CD4-positive, alpha-beta T cell treated with Interleukin-17A for 4 hours (primary cell): ENCODE data around the gene RNF183.
"Not testable (repeated sequence)": the region's sequence is repeated elsewhere in the genome, so short reads cannot be mapped to it uniquely, and the experiment has no call there.

Experiments
- DNase-seq: peaks from one replicate; pipeline ENCODE4 v3.0.0-alpha.2; 2020; ENCODE audit warnings: mixed read lengths

Gene RNF183

GRCh38 chr9:113269871-113270270 lies 33.3 kb downstream of the RNF183 start:
- no peak for DNase-seq

- DNase-seq: no peak
Observed at GRCh38 chr9:113269355-113269754, 33.8 kb downstream of the RNF183 start.

DNA sequence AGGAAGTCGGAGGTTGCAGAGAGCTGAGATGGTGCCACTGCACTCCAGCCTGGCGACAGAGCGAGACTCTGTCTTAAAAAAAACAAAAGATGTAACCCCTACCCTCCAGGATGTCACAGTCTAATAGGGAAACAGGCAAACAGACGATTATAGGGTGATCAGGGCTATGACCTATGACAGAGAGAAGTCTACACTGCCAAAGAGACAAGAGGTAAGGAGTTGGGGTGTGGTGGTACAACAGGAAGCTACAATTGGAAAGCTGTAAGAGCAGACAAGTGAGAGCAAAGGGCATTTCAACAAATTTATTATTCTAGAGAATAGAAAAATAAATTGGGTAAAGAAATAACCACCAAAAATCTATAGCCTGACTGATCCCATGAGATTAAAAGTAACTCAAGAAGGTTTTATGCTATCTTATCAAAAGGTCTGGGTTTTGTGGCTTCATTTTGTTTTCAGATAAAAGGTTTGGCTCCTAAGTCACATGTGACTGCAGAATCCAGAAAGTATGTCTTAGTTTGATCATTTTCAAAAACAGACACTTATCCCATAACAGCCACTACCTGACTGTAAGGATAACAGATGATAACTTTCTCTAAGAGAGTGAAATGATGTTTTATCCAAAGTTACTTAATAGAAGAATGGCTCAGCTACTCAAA lies 35.1 kb downstream of the RNF183 start:
- DNase-seq: no peak

GRCh38 chr9:113266174-113266573 lies 37.0 kb downstream of the RNF183 start:
- DNase-seq: no peak

DNA sequence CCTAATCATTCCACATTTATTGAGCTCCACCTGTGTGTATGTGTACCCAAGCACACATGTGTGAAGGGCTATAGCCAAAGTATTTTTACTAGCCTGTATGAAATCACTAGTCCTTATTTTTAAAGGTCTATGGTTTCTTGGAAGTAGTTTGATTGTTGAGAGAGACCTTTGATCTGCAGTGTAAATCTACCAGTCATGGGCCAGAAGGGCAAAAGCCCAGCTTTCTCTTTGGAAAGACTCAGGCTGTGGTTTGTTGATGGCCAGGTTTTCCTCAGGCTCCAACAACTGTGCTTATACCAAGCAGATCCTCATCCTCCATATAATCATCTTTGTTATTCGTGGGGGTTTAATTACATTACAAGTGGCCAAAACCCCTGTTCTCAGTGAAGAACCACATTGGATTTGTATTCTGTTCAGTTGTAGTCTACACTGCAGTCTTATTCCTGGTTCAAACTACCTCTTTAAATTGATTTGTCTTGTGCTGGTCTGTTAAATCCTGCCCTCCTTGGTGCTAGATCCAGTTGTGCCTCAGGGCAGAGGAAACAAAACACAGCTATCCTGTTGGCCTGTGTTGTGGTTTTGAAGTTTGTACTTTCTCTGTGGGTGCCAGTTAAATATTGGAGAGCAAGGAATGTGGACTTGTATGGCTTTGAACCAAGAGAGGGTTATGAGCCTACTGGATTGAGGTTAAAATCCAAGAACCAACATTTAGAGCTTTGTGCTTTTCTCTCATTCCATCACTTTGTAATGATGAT lies 41.1 kb downstream of the RNF183 start:
- DNase-seq: no peak

GRCh38 chr9:113258282-113258681 lies 44.9 kb downstream of the RNF183 start:
- no peak for DNase-seq

DNA sequence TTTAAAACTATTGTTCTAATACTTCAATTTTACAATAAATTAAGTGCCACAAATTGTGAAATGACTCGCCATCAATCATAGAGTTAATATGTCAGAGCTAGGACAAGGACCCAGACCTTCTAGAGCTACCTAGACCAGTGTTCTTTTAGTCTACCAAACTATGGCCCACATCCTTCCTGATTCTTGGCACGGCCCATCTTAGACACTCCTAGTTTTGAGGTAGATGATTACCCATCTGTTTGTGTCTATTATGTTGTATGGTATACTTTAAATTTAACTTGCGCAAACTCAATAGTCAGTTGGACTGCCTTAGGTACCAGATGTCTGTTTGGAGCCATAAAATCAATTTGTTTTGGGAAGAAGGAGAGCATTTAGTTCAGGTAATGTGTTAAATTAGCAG lies 45.3 kb downstream of the RNF183 start:
- DNase-seq: no peak

DNA sequence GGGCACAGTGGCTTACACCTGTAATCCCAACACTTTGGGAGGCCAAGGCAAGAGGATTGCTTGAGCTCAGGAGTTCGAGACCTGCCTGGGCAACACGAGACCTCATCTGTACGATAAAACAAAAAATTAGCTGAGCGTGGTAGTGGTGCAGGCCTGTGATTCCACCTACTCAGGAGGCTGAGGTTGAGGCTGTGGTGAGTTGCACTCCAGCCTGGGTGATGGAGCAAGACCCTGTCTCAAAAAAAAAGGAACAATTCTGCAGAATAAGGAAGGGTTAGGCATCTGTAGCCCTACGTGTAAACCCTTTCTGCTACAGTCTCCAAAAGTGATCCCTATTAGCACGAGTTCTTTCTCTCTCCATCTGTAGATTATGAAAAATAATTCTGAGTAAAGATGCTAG lies 47.7 kb downstream of the RNF183 start:
- no peak for DNase-seq

DNA sequence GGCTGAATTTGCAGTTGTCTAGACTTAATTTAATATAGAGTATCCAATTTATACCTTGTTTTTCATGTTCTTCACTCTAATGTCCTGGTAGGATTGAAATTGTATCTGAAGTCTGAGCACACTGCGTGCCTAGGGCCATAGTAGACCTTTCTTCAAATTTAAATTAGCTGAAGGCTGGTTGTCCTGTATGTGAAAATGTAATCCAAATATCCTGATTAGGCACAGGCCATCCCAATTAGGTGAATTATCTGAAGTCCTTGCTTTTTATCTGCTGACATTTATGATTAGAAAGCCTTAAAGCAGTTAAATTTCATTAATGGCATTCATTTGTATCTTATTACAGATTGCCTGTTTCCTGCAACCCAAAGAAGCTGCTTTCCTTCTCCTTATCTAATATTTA lies 48.2 kb downstream of the RNF183 start:
- no peak for DNase-seq

GRCh38 chr9:113250807-113251206 lies 52.4 kb downstream of the RNF183 start:
- DNase-seq: no peak

- DNase-seq: not testable (repeated sequence)
Observed at GRCh38 chr9:113249661-113250060, 53.5 kb downstream of the RNF183 start.

DNA sequence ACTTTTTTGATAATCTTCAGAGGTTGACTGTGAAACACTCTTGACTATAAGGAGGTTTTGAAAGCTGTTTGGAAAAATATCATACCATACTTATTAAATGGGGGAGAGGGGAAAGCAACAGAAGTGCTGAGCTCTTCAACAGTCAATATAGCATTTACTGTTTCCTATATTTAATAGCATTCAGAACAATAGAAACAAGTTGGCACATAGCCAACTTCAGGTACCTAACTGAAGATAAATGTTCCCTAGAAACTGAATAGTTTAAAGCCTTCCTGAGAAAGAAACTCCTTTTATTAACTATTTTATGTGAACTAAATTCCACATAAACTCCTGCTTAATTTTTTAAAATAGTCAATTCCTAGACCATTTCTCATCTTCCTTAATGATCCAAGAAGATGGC lies 55.5 kb downstream of the RNF183 start:
- no peak for DNase-seq
